HepG2 (cell line): ENCODE results near the gene ATN1. TPM values are rescaled to one million over a fixed set of nuclear protein-coding genes. Genes with fewer than 3 reads are reported as not detected.

Source experiments
- CSRNP1 ChIP-seq: sonication (generic); formaldehyde crosslinking; IDR thresholded peaks from 2 replicates; pipeline ENCODE4 v1.8.1; 2023; ENCODE audit warnings: mild to moderate bottlenecking, missing genetic modification reagents
- HNRNPL ChIP-seq: fragments of 200-400 bp; formaldehyde crosslinking; IDR thresholded peaks from 2 replicates; pipeline ENCODE4 v1.6.1; 2017; ENCODE audit warnings: mild to moderate bottlenecking, low read depth, low read length
- MATR3 ChIP-seq: sonication (generic); formaldehyde crosslinking; IDR thresholded peaks from 2 replicates; pipeline ENCODE4 v1.4.0; 2020; ENCODE audit warnings: missing genetic modification reagents
- NR0B2 ChIP-seq: sonication (generic); formaldehyde crosslinking; IDR thresholded peaks from 2 replicates; pipeline ENCODE4 v1.4.0; 2020; ENCODE audit warnings: mild to moderate bottlenecking, missing genetic modification reagents
- PHF5A ChIP-seq: IDR thresholded peaks from one replicate; pipeline ENCODE4 v1.6.1; 2018; ENCODE audit warnings: low read depth, missing genetic modification reagents; ENCODE audit not compliant: unreplicated experiment
- PRMT3 ChIP-seq: sonication (generic); formaldehyde crosslinking; IDR thresholded peaks from 2 replicates; pipeline ENCODE4 v1.8.1; 2022; ENCODE audit warnings: low read depth, mild to moderate bottlenecking, moderate library complexity, missing genetic modification reagents, borderline replicate concordance
- TCF12 ChIP-seq, 2 experiments: fragments of 450-650 bp in 1 of 2; sonication (generic) in 1 of 2; formaldehyde crosslinking in 1 of 2; IDR thresholded peaks; 2 replicates each; pipeline versions ENCODE4 v1.6.1 to v1.8.0; 2017 to 2022; ENCODE audit warnings: antibody characterized with exemption in 1 of 2, mild to moderate bottlenecking in 1 of 2, missing genetic modification reagents in 1 of 2, moderate library complexity in 1 of 2
- TCF7L2 ChIP-seq: IDR thresholded peaks from 2 replicates; pipeline ENCODE4 v1.6.1; 2011; ENCODE audit warnings: mild to moderate bottlenecking, low read depth, low read length, moderate library complexity
- TEAD2 ChIP-seq: sonication (generic); formaldehyde crosslinking; IDR thresholded peaks from 2 replicates; pipeline ENCODE4 v1.9.0; 2021; ENCODE audit warnings: missing genetic modification reagents
- ZBTB4 ChIP-seq: sonication (generic); formaldehyde crosslinking; IDR thresholded peaks from 2 replicates; pipeline ENCODE4 v1.4.0; 2020; ENCODE audit warnings: missing genetic modification reagents, mild to moderate bottlenecking, borderline replicate concordance
- ZHX2 ChIP-seq, 2 experiments: sonication (generic) in 1 of 2; formaldehyde crosslinking in 1 of 2; IDR thresholded peaks; 2 replicates each; pipeline versions ENCODE4 v1.6.1 to v1.9.0; 2014 to 2022; ENCODE audit warnings: antibody characterized with exemption in 1 of 2, borderline replicate concordance in 1 of 2, inconsistent platforms in 1 of 2, low read depth in 1 of 2, missing genetic modification reagents in 1 of 2
- ZMYM3 ChIP-seq: sonication (generic); formaldehyde crosslinking; IDR thresholded peaks from 2 replicates; pipeline ENCODE4 v1.5.1; 2020; ENCODE audit warnings: mild to moderate bottlenecking, missing genetic modification reagents
- ZNF235 ChIP-seq: sonication (generic); formaldehyde crosslinking; IDR thresholded peaks from 2 replicates; pipeline ENCODE4 v1.8.1; 2023; ENCODE audit warnings: mild to moderate bottlenecking, missing genetic modification reagents, borderline replicate concordance
- ZNF350 ChIP-seq: sonication (generic); formaldehyde crosslinking; IDR thresholded peaks from 2 replicates; pipeline ENCODE4 v1.4.0; 2020; ENCODE audit warnings: mild to moderate bottlenecking, low read depth, missing genetic modification reagents, borderline replicate concordance
- ZNF768 ChIP-seq: sonication (generic); formaldehyde crosslinking; IDR thresholded peaks from 2 replicates; pipeline ENCODE4 v1.4.0; 2020; ENCODE audit warnings: missing genetic modification reagents
- ZNF776 ChIP-seq: sonication (generic); formaldehyde crosslinking; IDR thresholded peaks from 2 replicates; pipeline ENCODE4 v1.4.0; 2020; ENCODE audit warnings: mild to moderate bottlenecking, missing genetic modification reagents
- polyA plus RNA-seq, 8 experiments: library from polyadenylated mRNA; depleted of rRNA in 3 of 8; stranded (reverse) in 7 of 8; unstranded in 1 of 8; fragments of >200 nt; fragmentation: Illumina TruSeq in 4 of 8; extraction: Trizol in 4 of 8; gene quantifications; 2 replicates each; pipeline versions ENCODE4 v1.2.1 to v1.2.3, GENCODE V29; 2011 to 2016; ENCODE audit warnings: low read depth in 4 of 8, missing spikeins in 1 of 8, mixed read lengths in 1 of 8; ENCODE audit not compliant: insufficient read depth in 1 of 8
- total RNA-seq, 5 experiments: library from RNA; depleted of rRNA; stranded (reverse); fragments of >200 nt; fragmentation: Illumina TruSeq; extraction: Trizol; gene quantifications; 2 replicates each; pipeline ENCODE4 v1.2.3, GENCODE V29; 2016; ENCODE audit warnings: low read depth in 1 of 5

The ATN1 gene
- total and polyA plus RNA-seq, 2 of the 13 experiments (the other 11 are each of a cell fraction or from before 2014, with no cell fraction given) = 2.1 to 8.6 TPM

GRCh38 chr12:6945613-6946012 lies 17.9 kb downstream of the ATN1 start (continued):
- TF ChIP-seq ZHX2 (IDR thresholded peaks at IDR 0.05; ENCODE audit: low read depth) = no peak
- TF ChIP-seq ZHX2 (CRISPR knock-in tag; IDR thresholded peaks at IDR 0.05; ENCODE audit: borderline replicate concordance) = no peak
- TF ChIP-seq HNRNPL = 0 out of 2 replicates have a peak, but pooled peaks have one; percentile 6
- TF ChIP-seq MATR3 (CRISPR knock-in tag) = no peak
- TF ChIP-seq ZNF776 (CRISPR knock-in tag) = 0 out of 2 replicates have a peak, but pooled peaks have one; percentile 24
- TF ChIP-seq ZNF768 (CRISPR knock-in tag) = no peak
- no peak for TF ChIP-seq PRMT3 (CRISPR knock-in tag)
- no peak for TF ChIP-seq PHF5A
- TF ChIP-seq NR0B2 (CRISPR knock-in tag) = peak; percentile 76
- TF ChIP-seq ZNF350 (CRISPR knock-in tag) = no peak
- no peak for TF ChIP-seq TEAD2 (CRISPR knock-in tag)
- TF ChIP-seq TCF12 (IDR thresholded peaks at IDR 0.05) = no peak
- TF ChIP-seq TCF12 (CRISPR knock-in tag; IDR thresholded peaks at IDR 0.05) = peak; percentile 56
- TF ChIP-seq CSRNP1 (CRISPR knock-in tag) = no peak
- no peak for TF ChIP-seq TCF7L2
- no peak for TF ChIP-seq ZNF235 (CRISPR knock-in tag)
- 0 out of 2 replicates have a peak, but pooled peaks have one; percentile 25 for TF ChIP-seq ZBTB4 (CRISPR knock-in tag)
- TF ChIP-seq ZMYM3 (CRISPR knock-in tag) = no peak
